ENCODE results near the gene SH3D21.

SH3D21 gene

GRCh38 chr1:36349839-36350238 lies 43.7 kb downstream of the SH3D21 start:
- Histone ChIP-seq H3K36me3 (ENCODE audit: control insufficient read depth in 1 of 2, insufficient read depth in 2 of 2, low read length in 2 of 2) (peaks cover 59 to 71% of the 10 kb centered on the region in 2 experiments), H3K4ac (ENCODE audit: low read depth, low read length) (no peak overlapping the region), H2AFZ (ENCODE audit: insufficient read depth, low read length, poor library complexity) (peak overlapping the region; percentile 19), H3K4me2 (ENCODE audit: low read length) (no peak overlapping the region), H2BK120ac (ENCODE audit: insufficient read depth, low read length, poor library complexity) (no peak overlapping the region), H3K14ac (ENCODE audit: low read length) (no peak overlapping the region), H3K9ac (ENCODE audit: low read length) (no peak overlapping the region), H2AK5ac (ENCODE audit: low read length) (peak overlapping the region; percentile 14), H3K27ac (ENCODE audit: low read depth, low read length) (no peak overlapping the region), H3K9me3 (ENCODE audit: insufficient read depth, low read depth, low read length) (peaks cover 3% of the 10 kb centered on the region), H4K12ac (ENCODE audit: low read depth, low read length) (no peak overlapping the region), H4K91ac (ENCODE audit: low read depth, low read length) (peak overlapping the region; percentile 13), H2BK12ac (ENCODE audit: low read length) (peak overlapping the region; percentile 25), H4K8ac (ENCODE audit: low read depth, low read length) (peak overlapping the region; percentile 21), H3K4me3 (ENCODE audit: low read depth, low read length) (no peak overlapping the region), H3K23ac (ENCODE audit: low read length) (no peak overlapping the region), H3K79me1 (ENCODE audit: low read length) (peaks cover 20% of the 10 kb centered on the region), H3K27me3 (ENCODE audit: insufficient read depth, low read length) (no peaks in the 10 kb centered on the region), H3K79me2 (ENCODE audit: control insufficient read depth, insufficient read depth, low read length, poor library complexity) (no peaks in the 10 kb centered on the region), H2BK5ac (ENCODE audit: low read depth, low read length, poor library complexity) (no peak overlapping the region), H3K4me1 (ENCODE audit: control insufficient read depth in 1 of 2, insufficient read depth in 2 of 2, low read length in 2 of 2) (peaks cover 37 to 38% of the 10 kb centered on the region in 2 experiments), H3K18ac (ENCODE audit: low read length) (no peak overlapping the region)
- WGBS (ENCODE audit: extremely low coverage, insufficient coverage, insufficient read length) = no CpG with 5 or more reads among the region's 16 CpGs
- DNase-seq = peak; percentile 97

- Histone ChIP-seq H3K79me2 (ENCODE audit: control insufficient read depth, insufficient read depth, low read length, poor library complexity) (no peaks in the 10 kb centered on the region), H3K23ac (ENCODE audit: low read length) (no peak overlapping the region), H3K36me3 (ENCODE audit: control insufficient read depth in 1 of 2, insufficient read depth in 2 of 2, low read length in 2 of 2) (peaks cover 59 to 72% of the 10 kb centered on the region in 2 experiments), H2AK5ac (ENCODE audit: low read length) (no peak overlapping the region), H3K9me3 (ENCODE audit: insufficient read depth, low read depth, low read length) (peaks cover 3% of the 10 kb centered on the region), H3K4me1 (ENCODE audit: control insufficient read depth in 1 of 2, insufficient read depth in 2 of 2, low read length in 2 of 2) (peaks cover 37 to 39% of the 10 kb centered on the region in 2 experiments), H3K27me3 (ENCODE audit: insufficient read depth, low read length) (no peaks in the 10 kb centered on the region), H4K8ac (ENCODE audit: low read depth, low read length) (peak overlapping the region; percentile 0), H3K79me1 (ENCODE audit: low read length) (peaks cover 20% of the 10 kb centered on the region), H3K9ac (ENCODE audit: low read length) (no peak overlapping the region), H3K14ac (ENCODE audit: low read length) (no peak overlapping the region), H3K18ac (ENCODE audit: low read length) (peak overlapping the region; percentile 9), H4K91ac (ENCODE audit: low read depth, low read length) (peak overlapping the region; percentile 73), H3K27ac (ENCODE audit: low read depth, low read length) (peak overlapping the region; percentile 69), H3K4me3 (ENCODE audit: low read depth, low read length) (no peak overlapping the region), H4K12ac (ENCODE audit: low read depth, low read length) (no peak overlapping the region), H2BK12ac (ENCODE audit: low read length) (peak overlapping the region; percentile 23), H2BK120ac (ENCODE audit: insufficient read depth, low read length, poor library complexity) (peak overlapping the region; percentile 19), H3K4ac (ENCODE audit: low read depth, low read length) (no peak overlapping the region), H3K4me2 (ENCODE audit: low read length) (peak overlapping the region; percentile 4), H2BK5ac (ENCODE audit: low read depth, low read length, poor library complexity) (no peak overlapping the region), H2AFZ (ENCODE audit: insufficient read depth, low read length, poor library complexity) (no peak overlapping the region)
- no CpG with 5 or more reads among the region's 13 CpGs for WGBS (ENCODE audit: extremely low coverage, insufficient coverage, insufficient read length)
- peak; percentile 89 to 90 for DNase-seq
These were observed 44.6 kb downstream of the SH3D21 start for GRCh38 chr1:36350659-36351226.

GRCh38 chr1:36351227-36351977 lies 45.2 kb downstream of the SH3D21 start:
- Histone ChIP-seq H3K4ac (ENCODE audit: low read depth, low read length) (no peak overlapping the region), H3K79me1 (ENCODE audit: low read length) (peaks cover 20% of the 10 kb centered on the region), H2AK5ac (ENCODE audit: low read length) (peak overlapping the region; percentile 72), H3K23ac (ENCODE audit: low read length) (no peak overlapping the region), H3K4me3 (ENCODE audit: low read depth, low read length) (no peak overlapping the region), H4K91ac (ENCODE audit: low read depth, low read length) (peak overlapping the region; percentile 73), H3K18ac (ENCODE audit: low read length) (peak overlapping the region; percentile 26), H2BK12ac (ENCODE audit: low read length) (peak overlapping the region; percentile 44), H2AFZ (ENCODE audit: insufficient read depth, low read length, poor library complexity) (no peak overlapping the region), H4K8ac (ENCODE audit: low read depth, low read length) (peak overlapping the region; percentile 39), H4K12ac (ENCODE audit: low read depth, low read length) (no peak overlapping the region), H3K4me2 (ENCODE audit: low read length) (peak overlapping the region; percentile 4), H3K9ac (ENCODE audit: low read length) (no peak overlapping the region), H3K36me3 (ENCODE audit: control insufficient read depth in 1 of 2, insufficient read depth in 2 of 2, low read length in 2 of 2) (peaks cover 56 to 72% of the 10 kb centered on the region in 2 experiments), H3K4me1 (ENCODE audit: control insufficient read depth in 1 of 2, insufficient read depth in 2 of 2, low read length in 2 of 2) (peaks cover 37 to 39% of the 10 kb centered on the region in 2 experiments), H3K14ac (ENCODE audit: low read length) (peak overlapping the region; percentile 32), H3K27me3 (ENCODE audit: insufficient read depth, low read length) (no peaks in the 10 kb centered on the region), H3K9me3 (ENCODE audit: insufficient read depth, low read depth, low read length) (peaks cover 3% of the 10 kb centered on the region), H3K79me2 (ENCODE audit: control insufficient read depth, insufficient read depth, low read length, poor library complexity) (no peaks in the 10 kb centered on the region), H3K27ac (ENCODE audit: low read depth, low read length) (peak overlapping the region; percentile 69), H2BK5ac (ENCODE audit: low read depth, low read length, poor library complexity) (peak overlapping the region; percentile 63), H2BK120ac (ENCODE audit: insufficient read depth, low read length, poor library complexity) (peak overlapping the region; percentile 23)
- WGBS (ENCODE audit: extremely low coverage, insufficient coverage, insufficient read length) = no CpG with 5 or more reads among the region's 14 CpGs
- DNase-seq = peak; percentile 88 to 89

DNA sequence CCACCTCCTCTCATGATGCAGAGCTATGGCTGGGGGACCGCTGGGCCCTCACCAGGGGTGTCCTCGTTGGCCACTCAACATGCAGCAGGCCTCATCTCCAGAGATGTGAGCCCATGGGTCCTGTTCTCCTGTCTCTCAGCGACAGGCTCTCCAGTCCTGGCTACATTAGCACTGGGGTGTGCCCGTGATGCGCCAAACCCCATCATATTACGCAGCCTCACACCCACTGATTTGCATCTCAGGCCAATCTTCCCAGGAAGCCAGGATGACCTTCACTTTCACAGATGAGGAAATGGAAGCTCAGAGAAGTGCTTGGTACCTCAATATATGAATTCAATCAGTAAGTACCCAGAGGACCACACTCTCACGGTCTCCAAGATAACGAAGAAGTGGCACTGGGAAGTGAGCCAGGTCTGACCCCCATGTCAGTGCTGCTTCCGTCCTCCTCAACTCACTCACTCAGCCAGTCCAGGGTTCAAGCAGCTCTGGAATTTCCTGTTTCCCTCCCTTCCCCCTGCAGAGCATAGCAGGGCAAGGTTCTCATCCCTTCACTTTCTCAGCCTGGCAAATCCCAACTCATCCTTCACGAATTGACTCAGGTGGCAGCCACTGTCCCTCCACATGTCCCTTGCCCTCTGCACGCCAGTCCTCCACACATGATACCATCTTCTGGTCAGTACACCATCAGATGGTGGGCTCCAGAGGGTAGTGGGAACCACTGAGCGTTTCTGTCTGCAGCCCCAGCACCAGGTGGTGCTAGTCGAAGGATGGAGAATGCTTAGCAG lies 46.1 kb downstream of the SH3D21 start:
- Histone ChIP-seq H3K27ac (ENCODE audit: low read depth, low read length) (peak overlapping the region; percentile 69), H3K9me3 (ENCODE audit: insufficient read depth, low read depth, low read length) (peaks cover 3% of the 10 kb centered on the region), H3K4ac (ENCODE audit: low read depth, low read length) (peak overlapping the region; percentile 12), H2BK12ac (ENCODE audit: low read length) (peak overlapping the region; percentile 12), H4K91ac (ENCODE audit: low read depth, low read length) (peak overlapping the region; percentile 73), H3K79me1 (ENCODE audit: low read length) (peaks cover 20% of the 10 kb centered on the region), H3K27me3 (ENCODE audit: insufficient read depth, low read length) (no peaks in the 10 kb centered on the region), H4K8ac (ENCODE audit: low read depth, low read length) (no peak overlapping the region), H3K9ac (ENCODE audit: low read length) (no peak overlapping the region), H3K4me2 (ENCODE audit: low read length) (peak overlapping the region; percentile 7), H2AFZ (ENCODE audit: insufficient read depth, low read length, poor library complexity) (peak overlapping the region; percentile 2), H4K12ac (ENCODE audit: low read depth, low read length) (no peak overlapping the region), H2BK120ac (ENCODE audit: insufficient read depth, low read length, poor library complexity) (peak overlapping the region; percentile 23), H3K36me3 (ENCODE audit: control insufficient read depth in 1 of 2, insufficient read depth in 2 of 2, low read length in 2 of 2) (peaks cover 47 to 68% of the 10 kb centered on the region in 2 experiments), H3K79me2 (ENCODE audit: control insufficient read depth, insufficient read depth, low read length, poor library complexity) (no peaks in the 10 kb centered on the region), H3K18ac (ENCODE audit: low read length) (peak overlapping the region; percentile 55), H3K23ac (ENCODE audit: low read length) (no peak overlapping the region), H3K4me1 (ENCODE audit: control insufficient read depth in 1 of 2, insufficient read depth in 2 of 2, low read length in 2 of 2) (peaks cover 37 to 39% of the 10 kb centered on the region in 2 experiments), H2BK5ac (ENCODE audit: low read depth, low read length, poor library complexity) (peak overlapping the region; percentile 63), H3K4me3 (ENCODE audit: low read depth, low read length) (no peak overlapping the region), H3K14ac (ENCODE audit: low read length) (peak overlapping the region; percentile 59), H2AK5ac (ENCODE audit: low read length) (peak overlapping the region; percentile 49)
- peak in 1 of 2 donors; percentile 10 for DNase-seq
- WGBS (ENCODE audit: extremely low coverage, insufficient coverage, insufficient read length) = no CpG with 5 or more reads among the region's 13 CpGs

Measured in trophoblast cell (in vitro differentiated cells and primary cell).